Left ventricle myocardium inferior (tissue), 1 donor: ENCODE data around the gene TRRAP. TPM values are rescaled to one million over a fixed set of nuclear protein-coding genes. Genes with fewer than 3 reads are reported as not detected.

Source experiments
- DNase-seq: peaks from one replicate; pipeline ENCODE4 v3.0.0-alpha.2; 2020
- H3K27ac ChIP-seq: fragments of 200-600 bp; replicated peaks from 2 replicates; pipeline ENCODE4 v1.8.0; 2021
- H3K27me3 ChIP-seq: fragments of 200-600 bp; 2 replicates; pipeline ENCODE4 v1.8.0; 2021; ENCODE audit warnings: low read depth
- H3K36me3 ChIP-seq: fragments of 200-600 bp; 2 replicates; pipeline ENCODE4 v1.8.0; 2021
- H3K4me1 ChIP-seq: fragments of 200-600 bp; 2 replicates; pipeline ENCODE4 v1.8.0; 2021
- H3K4me3 ChIP-seq: fragments of 200-600 bp; 2 replicates; pipeline ENCODE4 v1.8.0; 2021; ENCODE audit warnings: mild to moderate bottlenecking, moderate library complexity
- H3K9me3 ChIP-seq: fragments of 200-600 bp; replicated peaks from 2 replicates; pipeline ENCODE4 v1.8.0; 2021
- CTCF ChIP-seq: fragments of 200-600 bp; IDR thresholded peaks from 2 replicates; pipeline ENCODE4 v1.8.0; 2021; ENCODE audit warnings: antibody characterized with exemption, mild to moderate bottlenecking, borderline replicate concordance
- intact Hi-C: fragments of 100-400 bp; cut with micrococcal nuclease; formaldehyde crosslinking; loops from one replicate; pipeline ENCODE4 v1.11.0; 2022
- total RNA-seq: library from RNA; stranded (reverse); fragmentation: NEBNext Ultra II Directional; extraction: Animal tissue kit (Norgen Biotek cat#: 25700); gene quantifications from one replicate; pipeline ENCODE4 v1.2.1, GENCODE V29; 2021
- donor health status: DM: no; HTN: yes; CAD: no; lungs with severe emphysema.

The TRRAP gene
- total RNA-seq, 1 donor from 2014 or later, result 15.5 TPM

- no peak for TF ChIP-seq CTCF
- Histone ChIP-seq H3K36me3 (peaks cover 85% of the 10 kb centered on the region), H3K9me3 (no peaks in the 10 kb centered on the region), H3K27ac (no peak overlapping the region), H3K4me3 (no peak overlapping the region), H3K27me3 (no peaks in the 10 kb centered on the region), H3K4me1 (no peaks in the 10 kb centered on the region)
- intact Hi-C loops, result no loop called here
- DNase-seq, result no peak
These were observed 122.7 kb downstream of the TRRAP start for GRCh38 chr7:99000904-99001465.

DNA sequence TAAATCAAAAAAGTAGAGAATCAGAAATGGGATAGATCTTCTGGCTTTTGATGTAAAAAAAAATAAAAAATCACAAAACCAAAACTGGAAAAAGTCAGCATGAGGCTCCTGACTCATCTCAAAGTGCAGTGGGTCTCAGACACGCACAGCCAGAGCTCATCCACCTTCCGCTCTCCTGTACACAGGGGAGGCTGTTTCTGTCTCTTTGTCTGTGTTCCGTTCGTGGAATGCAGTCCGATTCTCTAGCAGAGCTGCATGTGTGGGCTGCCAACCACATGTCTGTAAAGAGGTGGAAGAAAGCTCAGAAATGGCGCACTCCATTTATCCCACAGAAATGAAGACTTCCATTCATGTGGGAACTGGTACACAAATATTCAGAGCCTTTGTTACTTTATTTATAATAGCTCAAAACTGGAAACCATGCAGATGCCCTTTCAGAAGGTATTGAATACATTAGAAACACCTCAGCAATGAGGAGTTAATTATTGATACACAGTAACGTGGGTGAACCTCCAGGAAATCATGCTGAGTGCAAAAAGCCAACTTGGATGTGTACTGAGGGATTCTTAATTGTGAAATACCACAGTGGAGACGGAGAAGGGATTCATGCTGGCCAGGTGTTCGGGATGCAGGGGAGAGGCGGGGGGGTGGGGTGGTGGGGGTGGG lies 123.3 kb downstream of the TRRAP start:
- no peaks in the 10 kb centered on the region for H3K9me3 ChIP-seq
- no peak overlapping the region for H3K27ac ChIP-seq
- intact Hi-C loops, result no loop called here
- no peak overlapping the region for H3K4me3 ChIP-seq
- no peaks in the 10 kb centered on the region for H3K27me3 ChIP-seq
- H3K4me1 ChIP-seq, result no peaks in the 10 kb centered on the region
- TF ChIP-seq CTCF, result no peak
- no peak for DNase-seq
- H3K36me3 ChIP-seq, result peaks cover 85% of the 10 kb centered on the region

DNA sequence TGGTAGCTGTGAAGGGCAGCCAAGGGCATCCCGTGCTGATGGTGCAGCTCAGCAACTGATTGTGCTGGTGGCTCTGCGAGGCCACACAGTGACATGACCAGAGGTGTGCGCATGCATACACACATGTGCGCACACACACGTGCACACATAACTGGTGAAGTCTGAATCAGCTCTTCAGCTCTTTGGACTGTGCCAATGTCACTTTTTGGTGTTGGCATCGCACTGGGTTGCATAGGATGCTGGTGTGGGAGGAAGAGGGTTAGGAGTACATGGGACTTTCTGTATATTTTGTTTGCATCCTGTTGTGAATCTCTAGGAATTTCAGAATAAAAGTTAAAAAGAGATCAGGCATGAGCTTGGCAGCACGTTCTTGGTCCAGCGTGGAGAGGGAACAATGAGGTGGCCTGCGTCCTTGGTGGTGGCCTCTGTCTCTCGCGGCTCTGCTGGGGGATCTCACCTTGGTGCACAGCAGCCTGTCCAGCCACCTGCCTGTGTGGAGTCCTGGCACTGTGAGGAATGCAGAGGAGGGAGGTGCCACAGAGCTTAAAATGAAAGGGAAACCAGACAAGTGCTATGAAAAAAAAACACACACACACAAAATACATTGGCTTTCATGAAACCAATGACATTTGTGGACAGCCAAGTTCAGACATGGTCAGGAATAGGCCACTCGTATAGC lies 124.0 kb downstream of the TRRAP start:
- H3K9me3 ChIP-seq, result no peaks in the 10 kb centered on the region
- no peak overlapping the region for H3K27ac ChIP-seq
- H3K36me3 ChIP-seq, result peaks cover 86% of the 10 kb centered on the region
- no peaks in the 10 kb centered on the region for H3K4me1 ChIP-seq
- no peaks in the 10 kb centered on the region for H3K27me3 ChIP-seq
- TF ChIP-seq CTCF, result no peak
- H3K4me3 ChIP-seq, result no peak overlapping the region
- intact Hi-C loops, result no loop called here
- no peak for DNase-seq

GRCh38 chr7:99002827-99003212 lies 124.5 kb downstream of the TRRAP start:
- Histone ChIP-seq H3K27ac (no peak overlapping the region), H3K36me3 (peaks cover 87% of the 10 kb centered on the region), H3K4me3 (no peak overlapping the region), H3K9me3 (no peaks in the 10 kb centered on the region), H3K27me3 (no peaks in the 10 kb centered on the region), H3K4me1 (no peaks in the 10 kb centered on the region)
- TF ChIP-seq CTCF, result no peak
- no peak for DNase-seq
- intact Hi-C loops, result no loop called here

GRCh38 chr7:99003419-99003818 lies 125.1 kb downstream of the TRRAP start:
- Histone ChIP-seq H3K36me3 (peaks cover 88% of the 10 kb centered on the region), H3K9me3 (no peaks in the 10 kb centered on the region), H3K27me3 (no peaks in the 10 kb centered on the region), H3K4me3 (no peak overlapping the region), H3K4me1 (no peaks in the 10 kb centered on the region), H3K27ac (no peak overlapping the region)
- DNase-seq, result no peak
- TF ChIP-seq CTCF, result no peak
- intact Hi-C loops, result no loop called here
